HG02884 (cell line): ENCODE results near the gene TOX4.
"Not testable (repeated sequence)": the region's sequence is repeated elsewhere in the genome, so short reads cannot be mapped to it uniquely, and the experiment has no call there.

Experiments used
- ATAC-seq: cut with Tn5 transposase; IDR thresholded peaks from one replicate; pipeline ENCODE4 v1.9.1; 2021; ENCODE audit warnings: mild to moderate bottlenecking, moderate library complexity; ENCODE audit not compliant: unreplicated experiment

The TOX4 gene

DNA sequence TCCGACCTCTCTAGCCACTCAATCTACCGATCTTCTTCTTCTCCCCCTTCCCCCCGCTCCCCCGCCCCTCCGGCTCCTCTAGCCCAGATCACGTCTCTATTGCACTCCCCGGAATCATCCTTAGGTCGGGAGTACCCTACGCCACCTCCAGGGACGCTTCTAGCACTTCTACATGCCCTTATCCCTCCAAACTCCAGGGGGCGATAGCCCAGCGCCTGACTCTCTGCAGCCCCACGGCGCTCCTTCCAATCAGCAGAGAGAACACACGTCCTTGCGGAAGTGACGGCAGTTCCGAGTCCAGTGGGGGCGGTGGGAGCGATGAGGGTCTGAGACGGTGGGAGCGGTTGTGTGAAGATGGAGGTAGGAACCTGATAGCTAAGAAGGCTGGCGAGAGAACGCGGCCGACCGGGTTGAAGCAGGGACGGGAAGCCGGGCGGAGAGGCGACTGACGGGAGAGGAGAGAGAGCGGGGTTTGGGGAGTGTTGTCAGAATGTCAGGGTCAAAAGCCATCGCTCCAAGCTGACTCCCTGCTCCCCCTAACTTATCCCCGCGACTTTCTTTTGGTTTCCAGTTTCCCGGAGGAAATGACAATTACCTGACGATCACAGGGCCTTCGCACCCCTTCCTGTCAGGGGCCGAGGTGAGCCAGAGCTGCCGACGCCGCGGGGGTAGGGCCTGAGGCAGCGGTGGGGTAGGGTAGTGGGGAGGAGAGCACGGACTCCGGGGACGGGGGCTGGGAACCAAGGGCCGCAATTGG, at the start of gene TOX4, which contains the start of gene RAB2B:
Gene TOX4, plus strand, starts transcription at position 271 of the 757 bp plus-strand sequence. Its CDS starts 84 bp downstream, at position 355.
Gene RAB2B, minus strand, starts transcription at position 35 of the 757 bp plus-strand sequence. CDS start 87 bp downstream, outside the sequence.
- ATAC-seq, result peak; percentile 99

DNA sequence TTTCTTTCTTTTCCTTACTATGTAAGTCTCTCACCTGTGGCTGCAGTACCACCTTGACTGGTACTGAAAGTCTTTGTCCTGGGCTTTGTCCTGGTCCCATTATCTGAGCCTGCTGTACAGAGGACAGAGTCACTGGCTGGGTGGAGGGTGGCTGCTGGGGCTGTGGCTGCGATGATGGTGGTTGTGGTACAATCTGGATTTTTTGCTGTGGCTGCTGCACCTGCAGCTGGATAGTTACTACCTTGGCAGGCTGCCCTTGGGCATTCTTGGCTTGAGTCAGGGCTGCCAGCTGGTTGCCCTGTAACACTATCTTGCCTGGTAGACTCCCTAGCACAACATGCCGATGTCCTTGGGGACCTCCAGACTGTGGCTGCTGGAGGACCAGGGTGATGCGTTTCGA, 48.1 kb upstream of the TOX4 start:
- ATAC-seq, result no peak

DNA sequence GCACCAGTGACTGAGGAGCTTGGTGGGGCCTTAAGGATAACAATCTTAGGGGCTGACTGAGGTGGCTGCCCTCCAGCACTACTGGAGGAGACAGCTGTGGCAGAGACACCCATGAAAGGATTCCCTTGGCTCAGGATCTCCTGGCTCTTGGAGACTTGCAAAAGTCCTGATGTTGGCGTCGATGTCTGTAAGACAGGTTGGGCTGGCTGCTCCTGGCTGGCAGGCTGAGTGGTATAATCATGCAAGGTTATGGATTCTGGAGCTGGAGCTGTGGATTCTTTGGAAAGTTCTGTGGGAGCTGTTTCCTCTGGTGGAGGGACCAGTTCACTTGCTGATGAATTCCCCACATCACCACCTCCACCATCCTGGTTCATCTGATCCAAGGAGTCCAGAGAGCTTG, 45.9 kb upstream of the TOX4 start:
- ATAC-seq, result no peak

DNA sequence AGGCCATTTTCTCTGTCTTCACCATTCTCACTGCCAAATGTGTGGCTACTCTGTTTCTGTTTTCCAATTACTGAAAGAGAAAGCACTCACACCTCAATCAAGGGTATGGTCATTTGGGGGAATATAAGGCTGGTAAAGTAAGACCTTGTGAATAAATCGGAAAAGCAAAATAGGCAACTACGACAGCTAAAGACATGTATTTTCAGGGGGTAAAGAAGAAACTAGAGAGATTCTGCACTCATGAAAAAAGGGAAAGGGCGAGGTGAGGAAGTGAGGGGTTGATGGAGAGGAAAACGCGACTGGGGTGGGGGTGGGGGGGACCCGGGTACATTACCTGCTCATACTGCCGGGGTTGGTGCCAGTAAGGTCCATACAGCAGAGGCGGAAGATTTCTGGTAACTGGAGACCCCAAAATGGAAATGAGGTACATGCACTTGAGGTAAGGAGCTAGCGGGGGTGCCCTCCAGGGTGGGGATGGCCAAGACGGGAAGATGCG, 40.4 kb upstream of the TOX4 start:
- peak; percentile 11 for ATAC-seq

DNA sequence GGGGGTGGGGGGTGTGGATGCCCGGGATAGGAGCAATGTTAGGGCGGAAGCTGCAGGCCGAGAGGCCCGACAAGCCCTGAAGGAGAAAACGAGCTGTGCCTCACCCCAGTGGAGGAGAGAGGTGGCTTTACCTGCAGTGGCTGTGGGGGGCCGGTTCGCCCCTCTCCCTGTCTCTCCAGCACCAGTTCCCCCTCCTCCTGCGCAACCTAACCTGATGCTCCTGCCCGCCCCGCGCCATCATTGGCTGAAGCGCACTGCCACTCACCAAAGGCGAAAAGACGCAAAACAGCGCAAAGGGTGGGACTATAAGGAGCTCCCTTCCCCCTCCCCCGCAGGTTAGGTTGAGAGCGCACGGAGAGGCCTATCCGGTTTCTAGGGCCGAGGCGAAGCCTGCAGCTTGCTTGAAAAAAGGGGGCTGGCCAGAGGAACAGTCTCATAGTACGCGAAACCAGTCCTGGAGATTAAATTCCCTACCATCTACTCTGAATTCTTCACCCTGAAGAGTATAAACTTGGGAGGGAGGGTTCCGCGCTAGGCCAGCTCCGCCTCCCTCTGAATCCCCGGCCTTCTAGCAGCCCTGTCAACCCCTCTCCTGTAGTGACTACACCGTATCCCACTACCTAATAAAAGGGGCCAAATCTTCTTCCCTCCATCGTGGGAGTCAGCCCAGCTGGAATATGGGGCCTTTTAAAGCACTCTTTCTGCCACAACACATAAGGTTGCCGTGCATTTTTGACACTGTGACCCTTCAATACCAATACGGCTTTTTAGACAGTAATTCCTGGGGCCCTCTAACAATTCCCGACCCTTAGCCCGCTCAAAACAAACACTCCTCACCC, 39.7 kb upstream of the TOX4 start:
- ATAC-seq, result peak; percentile 97

DNA sequence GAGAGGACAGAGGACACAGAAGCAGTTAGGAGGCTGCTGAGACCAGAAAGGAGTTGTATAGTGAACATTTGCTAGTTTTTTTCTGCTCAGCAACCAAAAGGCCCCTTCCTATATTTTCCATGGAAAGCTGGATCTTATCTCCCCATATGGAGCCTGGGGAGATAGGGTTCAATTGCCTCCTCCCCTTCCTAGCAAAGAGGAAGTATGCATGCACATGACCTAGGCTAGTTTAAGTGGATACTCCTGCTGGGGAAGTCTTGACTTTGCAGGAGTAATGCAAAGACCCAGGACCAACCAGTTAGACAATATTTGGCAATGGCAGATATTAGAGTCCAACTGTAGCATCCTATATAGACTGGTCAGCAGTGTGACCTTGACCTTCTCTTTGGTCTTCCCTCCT, 36.1 kb upstream of the TOX4 start:
- ATAC-seq, result no peak

DNA sequence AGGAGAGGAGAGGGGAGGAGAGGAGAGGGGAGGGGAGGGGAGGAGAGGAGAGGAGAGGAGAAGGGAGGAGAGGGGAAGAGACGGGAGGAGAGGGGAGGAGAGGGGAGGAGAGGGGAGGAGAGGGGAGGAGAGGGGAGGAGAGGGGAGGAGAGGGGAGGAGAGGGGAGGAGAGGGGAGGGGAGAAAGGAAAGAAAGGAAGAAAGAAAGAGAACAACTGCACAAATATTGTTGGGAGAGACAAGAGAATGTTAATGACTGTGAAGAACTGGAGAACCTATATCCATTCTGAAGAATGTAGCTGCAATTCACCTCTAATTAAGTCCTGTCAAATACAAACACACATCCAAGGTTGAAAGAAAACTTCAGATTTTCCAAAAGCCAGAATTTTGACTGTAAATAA, 34.3 kb upstream of the TOX4 start:
- ATAC-seq, result not testable (repeated sequence)

DNA sequence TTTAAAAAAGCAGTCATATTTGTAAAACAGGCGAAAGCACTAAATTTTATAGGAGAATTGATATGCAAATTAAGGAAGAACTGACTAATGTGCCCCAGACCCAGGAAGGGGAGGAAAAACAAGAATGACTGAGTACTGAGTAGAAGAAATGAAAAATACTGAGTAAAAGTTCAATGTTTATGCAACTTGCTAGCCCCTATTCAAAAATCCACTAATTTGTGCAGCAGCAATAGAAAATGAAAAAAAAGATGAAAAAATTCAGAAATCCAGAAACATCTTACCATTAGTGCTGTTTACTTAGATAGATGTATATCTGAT, 27.1 kb upstream of the TOX4 start:
- no peak for ATAC-seq

DNA sequence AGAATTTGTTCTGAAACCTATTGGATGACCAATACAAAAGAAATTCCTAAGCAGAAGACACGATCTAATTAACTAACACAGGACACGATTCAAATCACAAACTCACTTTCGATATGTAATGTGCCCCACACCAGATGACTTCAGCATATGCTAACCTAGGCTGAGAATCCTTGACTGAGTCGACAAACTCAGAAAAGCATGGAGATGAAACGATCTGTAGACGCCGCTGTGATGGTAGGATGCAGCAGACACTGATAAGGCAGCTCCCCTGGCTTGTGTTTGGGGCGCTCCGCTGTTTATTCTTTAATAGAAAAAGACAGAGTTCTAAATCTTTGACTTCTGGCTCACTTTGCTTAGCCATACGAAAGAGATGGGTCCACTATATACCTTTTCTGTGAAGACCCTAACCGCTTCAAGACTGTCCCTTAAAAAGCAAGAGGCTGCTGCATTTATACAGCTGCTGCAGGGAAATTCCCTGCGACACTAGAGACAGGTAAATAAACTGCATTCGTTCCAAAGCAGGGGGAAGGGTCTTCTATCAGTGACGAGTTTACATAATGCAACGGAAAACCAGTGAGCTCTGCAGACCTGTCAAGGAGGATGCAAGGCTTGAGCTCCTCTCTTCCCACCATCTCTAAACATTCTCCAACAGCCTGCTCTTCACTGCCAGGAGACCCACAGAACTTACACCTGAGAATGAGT, 22.0 kb upstream of the TOX4 start:
- ATAC-seq, result no peak

DNA sequence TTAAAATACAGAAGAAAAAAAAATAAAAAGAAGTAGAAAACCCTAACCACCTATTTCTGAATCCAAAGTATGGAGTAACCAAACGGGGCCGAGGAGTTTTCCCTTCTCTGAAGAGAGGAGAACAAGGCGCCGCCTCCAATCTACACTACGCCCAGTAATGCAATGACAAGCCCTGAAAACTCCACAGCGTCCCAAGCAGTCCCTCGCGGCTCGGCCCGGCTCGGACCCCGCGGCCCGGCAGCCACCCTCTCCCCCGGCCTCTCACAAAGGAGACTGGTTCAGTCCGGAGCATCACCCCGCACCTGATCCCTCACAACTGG, 21.4 kb upstream of the TOX4 start:
- peak; percentile 8 for ATAC-seq

DNA sequence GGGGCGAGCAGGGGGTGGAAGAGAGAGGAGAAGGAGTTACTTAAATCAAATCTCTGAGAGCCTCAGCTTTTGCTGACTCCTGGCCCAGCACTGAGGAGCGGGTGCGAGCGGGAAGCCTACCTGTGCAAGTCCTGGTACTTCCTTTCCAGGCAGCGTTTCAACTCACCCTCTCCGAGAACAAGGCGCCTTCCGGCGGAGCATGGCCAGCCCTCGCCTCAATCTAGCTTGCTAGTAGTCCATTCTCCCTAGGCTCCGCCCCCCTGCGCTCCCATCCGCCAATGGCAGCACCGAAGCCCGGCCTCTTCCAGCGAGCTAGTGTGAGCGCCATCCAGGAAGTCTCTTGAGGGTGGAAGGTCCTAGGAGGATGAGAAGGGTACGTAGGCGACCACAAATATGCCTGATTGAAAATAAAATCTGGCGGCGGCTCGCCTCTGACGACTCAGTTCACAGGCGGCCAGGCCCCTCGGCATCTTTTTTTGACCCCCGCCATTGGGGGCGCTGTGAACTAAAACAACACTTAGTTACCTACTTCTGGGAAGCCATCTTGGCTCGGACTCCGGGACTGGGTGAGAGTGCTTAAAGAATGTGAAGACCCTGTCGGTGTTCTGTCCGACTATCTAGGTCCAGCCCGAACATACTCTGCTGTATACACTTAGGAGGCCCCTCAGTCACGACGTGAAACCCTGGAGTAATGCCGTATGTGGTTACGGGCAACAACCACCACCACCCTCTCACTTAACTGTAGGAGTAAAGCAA, 20.9 kb upstream of the TOX4 start, which contains the start of gene CHD8:
Gene CHD8, minus strand, starts transcription at position 212 of the 756 bp plus-strand sequence. CDS start 24,480 bp downstream, outside the sequence.
- peak; percentile 97 for ATAC-seq

DNA sequence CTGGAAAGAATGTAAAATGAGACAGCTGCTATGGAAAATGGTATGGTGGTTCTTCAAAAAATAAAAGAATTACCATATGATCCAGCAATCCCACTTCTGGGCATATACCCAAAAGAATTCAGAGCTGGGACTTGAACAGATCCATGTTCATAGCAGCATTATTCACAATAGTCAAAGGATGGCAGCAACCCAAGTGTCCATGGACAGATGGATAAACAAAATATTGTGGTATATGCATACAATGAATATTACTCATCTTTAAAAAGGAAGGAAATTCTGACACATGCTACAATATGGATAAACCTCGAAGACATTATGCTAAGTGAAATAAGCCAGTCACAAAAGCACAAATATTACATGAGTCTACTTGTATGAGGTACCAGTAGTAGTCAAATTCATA, 9.4 kb upstream of the TOX4 start:
- no peak for ATAC-seq

DNA sequence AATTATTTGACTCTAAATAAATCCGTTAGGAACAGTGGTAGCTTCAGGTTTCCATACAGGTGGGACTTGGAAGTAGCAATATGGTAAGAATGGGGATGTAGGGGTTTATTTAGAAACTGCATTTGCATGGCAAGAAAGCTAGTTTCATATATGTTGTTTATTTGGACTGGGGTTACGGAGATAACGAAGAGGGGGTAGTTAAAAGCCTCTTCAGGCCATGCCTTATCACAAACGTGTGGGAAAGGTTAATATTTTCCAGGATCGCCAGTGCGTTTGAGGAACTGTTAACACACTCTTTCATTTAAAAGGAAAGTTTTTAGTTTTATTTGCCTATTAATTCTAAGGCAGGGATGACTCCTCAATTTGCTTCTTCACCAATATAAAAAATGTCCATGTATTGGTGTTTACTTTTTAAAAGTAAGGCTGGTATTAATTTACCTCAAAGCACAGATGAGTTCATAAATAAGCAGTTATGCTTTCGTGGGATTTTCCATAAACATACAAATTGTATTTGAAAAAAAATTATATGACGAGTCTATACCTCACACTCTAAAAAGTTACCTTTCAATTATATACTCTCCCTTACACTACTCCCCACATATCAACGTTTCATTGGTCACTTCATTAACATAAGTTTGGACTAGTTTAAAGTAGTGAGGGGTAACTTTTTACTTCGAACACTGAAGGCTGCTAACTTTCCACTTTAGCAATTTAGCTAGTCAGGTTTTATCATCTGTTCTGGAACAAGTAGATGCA, 1.1 kb upstream of the TOX4 start:
- peak; percentile 2 for ATAC-seq

DNA sequence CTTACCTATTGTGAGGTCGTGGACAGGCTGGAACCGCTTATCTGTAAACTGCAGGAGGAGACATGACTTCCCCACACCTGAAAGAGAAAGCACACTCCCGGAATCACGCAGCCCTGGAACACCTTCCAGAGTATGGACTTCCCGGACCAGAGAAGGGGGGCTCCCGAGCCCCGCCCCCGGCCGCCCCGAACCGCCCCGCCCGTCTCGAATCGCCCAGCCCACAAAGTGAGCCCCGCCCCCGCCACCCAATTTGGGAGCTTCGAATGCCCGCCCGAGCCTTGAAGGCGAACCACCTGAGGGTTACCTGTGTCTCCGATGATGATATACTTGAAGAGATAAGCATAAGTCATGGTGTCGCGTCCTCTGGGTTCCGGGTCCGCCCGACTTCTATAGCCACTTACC, 471 bp upstream of the TOX4 start:
- no peak for ATAC-seq

DNA sequence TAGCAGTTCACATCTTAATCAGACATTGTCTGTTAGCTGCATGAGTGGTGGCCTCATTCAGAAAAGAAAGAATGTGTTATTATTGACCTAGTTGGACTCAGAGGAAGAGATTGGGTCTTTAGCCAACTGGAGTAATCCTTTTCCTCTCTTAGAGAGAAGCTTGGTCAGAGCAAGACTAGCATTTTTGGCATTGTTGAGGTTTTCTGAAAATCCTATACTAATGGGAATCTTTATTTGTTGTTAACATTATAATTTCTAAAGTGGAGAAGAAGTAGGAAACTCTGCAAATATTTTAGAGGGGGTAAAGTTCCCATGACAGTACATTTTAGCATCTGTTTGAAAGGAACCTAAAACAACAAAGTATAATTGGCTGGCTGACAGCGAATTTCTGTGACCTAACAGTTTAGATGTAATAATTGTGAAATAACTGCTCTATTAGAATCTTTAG, 9.7 kb downstream of the TOX4 start:
- no peak for ATAC-seq

DNA sequence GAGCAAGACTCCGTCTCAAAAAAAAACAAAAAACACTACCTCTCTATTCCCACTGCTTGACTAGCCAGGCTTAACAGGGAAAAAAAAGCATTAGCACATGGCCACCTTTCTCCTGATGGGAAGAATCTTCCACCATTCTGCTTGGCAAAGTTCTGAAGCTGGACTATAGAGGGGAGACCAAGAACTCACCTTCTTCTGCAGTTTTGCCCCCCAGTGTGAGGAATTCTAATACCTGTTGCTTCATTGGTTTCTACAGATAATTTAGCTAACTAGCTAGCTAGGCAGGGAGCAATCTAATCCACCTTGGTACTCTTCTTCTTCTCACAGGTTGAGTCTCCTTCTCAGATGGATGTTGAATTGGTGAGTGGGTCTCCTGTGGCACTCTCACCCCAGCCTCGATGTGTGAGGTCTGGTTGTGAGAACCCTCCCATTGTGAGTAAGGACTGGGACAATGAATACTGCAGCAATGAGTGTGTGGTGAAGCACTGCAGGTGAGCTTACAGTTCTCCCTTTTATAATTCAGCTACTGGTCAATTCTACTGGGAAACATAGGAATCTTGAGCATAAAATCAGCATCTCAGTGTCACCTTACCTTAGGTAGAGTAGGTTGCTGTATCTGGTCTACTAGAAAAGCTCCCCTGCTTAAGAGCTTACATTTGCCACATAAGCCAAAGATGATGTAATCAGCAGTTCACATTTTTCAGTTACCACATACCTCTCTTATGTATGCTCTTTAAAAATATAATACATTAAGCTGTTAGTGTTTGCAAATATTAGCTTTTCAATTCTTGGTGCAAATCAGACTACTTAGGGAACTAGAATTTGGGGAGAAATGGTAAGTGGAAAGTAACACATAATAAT, 18.1 kb downstream of the TOX4 start:
- no peak for ATAC-seq

DNA sequence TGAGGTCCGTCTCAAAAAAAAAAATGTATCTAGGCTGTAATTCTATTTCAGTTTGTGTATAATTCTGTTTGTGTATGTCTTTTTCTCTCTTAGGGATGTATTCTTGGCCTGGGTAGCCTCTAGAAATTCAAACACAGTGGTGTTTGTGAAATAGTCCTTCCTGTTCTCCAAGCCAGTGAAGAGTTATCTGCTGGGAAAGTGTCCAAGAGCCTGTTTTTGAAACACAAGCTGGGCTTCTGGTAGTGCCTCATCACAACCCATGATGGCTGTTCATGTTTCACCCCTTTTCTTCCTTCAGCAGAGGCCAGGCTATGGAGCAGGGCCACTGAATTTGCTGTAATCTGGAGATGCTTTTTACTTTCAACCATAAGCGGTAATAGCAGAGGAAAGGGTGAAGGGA, 19.5 kb downstream of the TOX4 start:
- no peak for ATAC-seq

DNA sequence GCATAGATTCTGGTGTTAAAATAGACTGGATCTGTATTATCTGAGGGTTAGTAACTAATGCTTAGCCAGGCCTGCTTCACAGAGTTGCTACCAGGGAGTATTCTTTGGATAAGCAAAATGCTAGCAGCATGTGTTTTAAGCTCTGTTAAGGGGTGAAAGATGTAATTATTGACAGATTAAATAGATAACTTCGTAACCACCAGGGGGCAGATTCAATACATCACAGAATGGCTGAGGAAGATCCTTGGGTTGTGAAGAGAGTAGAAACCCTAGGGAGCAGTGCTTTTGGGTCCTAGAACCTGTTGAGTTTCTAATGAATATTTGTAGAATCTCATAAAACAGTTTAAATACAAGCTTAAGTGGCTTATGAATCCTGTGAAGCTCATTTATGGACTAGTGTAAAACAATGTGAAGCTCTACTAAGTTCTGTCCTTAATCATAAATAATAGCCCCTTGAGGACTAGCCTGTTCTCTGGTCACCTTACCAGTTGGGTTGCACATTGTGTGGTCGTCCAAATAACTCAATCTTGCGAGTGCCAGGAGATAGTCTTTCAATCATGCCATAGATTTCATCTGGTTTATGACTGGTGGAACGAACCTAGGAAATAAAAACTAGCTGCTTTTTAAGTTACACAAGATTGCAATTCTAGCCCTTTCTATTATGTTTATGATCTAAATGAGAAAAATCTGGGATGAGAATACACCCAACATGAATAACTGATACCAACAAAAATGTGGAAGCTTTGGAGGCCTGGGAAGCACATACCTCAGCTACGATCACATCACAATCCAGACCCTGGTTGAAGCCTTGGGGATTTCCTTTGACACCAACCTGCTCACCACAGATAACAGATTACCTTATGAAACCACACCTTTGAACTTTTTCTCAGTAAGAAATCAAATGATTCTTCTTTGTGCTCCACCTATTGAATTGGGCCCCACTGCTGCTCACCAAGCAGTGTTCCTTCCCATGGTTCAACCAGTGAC, 21.8 kb downstream of the TOX4 start:
- no peak for ATAC-seq
